Neuronal stem cell (in vitro differentiated cells): ENCODE data around the gene EXOC3.

Experiments
- DNase-seq: peaks from one replicate; pipeline ENCODE4 v3.0.0-alpha.2; 2013; ENCODE audit warnings: low spot score
- H2AFZ ChIP-seq: one replicate; pipeline ENCODE4 v1.6.1; 2013; ENCODE audit warnings: mild to moderate bottlenecking, low read length, inconsistent platforms
- H2AK5ac ChIP-seq: 2 replicates; pipeline ENCODE4 v1.6.1; 2013; ENCODE audit warnings: low read depth, mild to moderate bottlenecking, inconsistent platforms, low read length, moderate library complexity, mixed read lengths
- H2BK120ac ChIP-seq: 2 replicates; pipeline ENCODE4 v1.6.1; 2013; ENCODE audit warnings: low read depth, mild to moderate bottlenecking, inconsistent platforms, low read length, moderate library complexity, mixed read lengths
- H2BK12ac ChIP-seq: one replicate; pipeline ENCODE4 v1.6.1; 2013; ENCODE audit warnings: low read length, inconsistent platforms
- H2BK15ac ChIP-seq: 2 replicates; pipeline ENCODE4 v1.6.1; 2013; ENCODE audit warnings: mild to moderate bottlenecking, low read length, inconsistent platforms, mixed read lengths
- H2BK5ac ChIP-seq: one replicate; pipeline ENCODE4 v1.6.1; 2013; ENCODE audit warnings: inconsistent platforms, mild to moderate bottlenecking, low read length, moderate library complexity
- H3K14ac ChIP-seq: one replicate; pipeline ENCODE4 v1.6.1; 2013; ENCODE audit warnings: low read length, inconsistent platforms
- H3K18ac ChIP-seq: 2 replicates; pipeline ENCODE4 v1.6.1; 2013; ENCODE audit warnings: low read length, inconsistent platforms
- H3K23ac ChIP-seq: 2 replicates; pipeline ENCODE4 v1.6.1; 2013; ENCODE audit warnings: low read depth, mild to moderate bottlenecking, mixed read lengths, low read length, inconsistent platforms; ENCODE audit not compliant: poor library complexity
- H3K27ac ChIP-seq: replicated peaks from 3 replicates; pipeline ENCODE4 v1.5.1; 2013; ENCODE audit warnings: low read length, inconsistent platforms
- H3K27me3 ChIP-seq, 3 experiments: 2 replicates each; pipeline ENCODE4 v1.6.1; 2013; ENCODE audit warnings: low read length in 3 of 3, mild to moderate bottlenecking in 2 of 3, inconsistent platforms in 1 of 3, low read depth in 1 of 3, mixed read lengths in 1 of 3, moderate library complexity in 1 of 3; ENCODE audit not compliant: control insufficient read depth in 3 of 3, insufficient read depth in 3 of 3
- H3K36me3 ChIP-seq, 2 donors: replicated peaks in 1 of 2; 2 replicates each; pipeline ENCODE4 v1.6.1; 2013; ENCODE audit warnings: low read length in 2 of 2; ENCODE audit not compliant: control insufficient read depth in 2 of 2, insufficient read depth in 2 of 2
- H3K4ac ChIP-seq: 2 replicates; pipeline ENCODE4 v1.6.1; 2013; ENCODE audit warnings: inconsistent platforms, mild to moderate bottlenecking, low read length, moderate library complexity
- H3K4me1 ChIP-seq, 2 donors: 1 replicate in 1 of 2; 2 replicates in 1 of 2; pipeline ENCODE4 v1.6.1; 2013; ENCODE audit warnings: low read length in 2 of 2, low read depth in 1 of 2; ENCODE audit not compliant: control insufficient read depth in 2 of 2, insufficient read depth in 1 of 2
- H3K4me2 ChIP-seq: one replicate; pipeline ENCODE4 v1.6.1; 2013; ENCODE audit warnings: mild to moderate bottlenecking, low read length, inconsistent platforms; ENCODE audit not compliant: insufficient read depth, poor library complexity, severe bottlenecking
- H3K4me3 ChIP-seq, 2 donors: 2 replicates each; pipeline ENCODE4 v1.5.1; 2013; ENCODE audit warnings: low read length in 2 of 2, mild to moderate bottlenecking in 2 of 2, inconsistent platforms in 1 of 2, moderate library complexity in 1 of 2
- H3K79me1 ChIP-seq: one replicate; pipeline ENCODE4 v1.6.1; 2013; ENCODE audit warnings: low read depth, mild to moderate bottlenecking, inconsistent platforms, low read length, moderate library complexity
- H3K9ac ChIP-seq: one replicate; pipeline ENCODE4 v1.6.1; 2013; ENCODE audit warnings: mild to moderate bottlenecking, low read depth, low read length, inconsistent platforms; ENCODE audit not compliant: poor library complexity
- H3K9me3 ChIP-seq, 2 donors: replicated peaks in 1 of 2; 2 replicates each; pipeline versions ENCODE3 to v1.6.1; 2013; ENCODE audit warnings: low read length in 2 of 2, mild to moderate bottlenecking in 2 of 2, inconsistent platforms in 1 of 2, low read depth in 1 of 2, mixed read lengths in 1 of 2, moderate library complexity in 1 of 2; ENCODE audit not compliant: control insufficient read depth in 2 of 2, insufficient read depth in 1 of 2
- H4K8ac ChIP-seq: one replicate; pipeline ENCODE4 v1.6.1; 2013; ENCODE audit warnings: low read depth, mild to moderate bottlenecking, inconsistent platforms, low read length, moderate library complexity
- H4K91ac ChIP-seq: one replicate; pipeline ENCODE4 v1.6.1; 2013; ENCODE audit warnings: low read length, low read depth, mild to moderate bottlenecking, inconsistent platforms; ENCODE audit not compliant: poor library complexity
- WGBS, 2 donors: extraction: QIAGEN DNeasy Blood & Tissue Kit; methylation state at CpG; one replicate each; pipeline ENCODE4 v1.1.7; 2013; ENCODE audit warnings: missing lambda C conversion rate in 2 of 2, mixed read lengths in 1 of 2; ENCODE audit not compliant: insufficient read length in 2 of 2, insufficient replicate concordance in 1 of 2; ENCODE audit errors: extremely low coverage in 2 of 2; 5-methylcytosine and 5-hydroxymethylcytosine counted together

Gene EXOC3

GRCh38 chr5:492314-492893 lies 49.4 kb downstream of the EXOC3 start:
- Histone ChIP-seq H3K79me1 (peaks cover 2% of the 10 kb centered on the region), H2BK5ac (peak overlapping the region; percentile 53), H3K4me1 (peaks cover 0 to 2% of the 10 kb centered on the region in 2 donors), H4K8ac (no peak overlapping the region), H3K27me3 (peaks cover 32 to 58% (median 57%) of the 10 kb centered on the region in 3 experiments), H3K27ac (no peak overlapping the region), H2AFZ (no peak overlapping the region), H2AK5ac (peak overlapping the region; percentile 90), H4K91ac (no peak overlapping the region), H2BK15ac (no peak overlapping the region), H2BK120ac (no peak overlapping the region), H3K36me3 (no peaks in the 10 kb centered on the region), H3K4me2 (no peak overlapping the region), H2BK12ac (no peak overlapping the region), H3K9me3 (no peaks in the 10 kb centered on the region), H3K9ac (no peak overlapping the region), H3K14ac (peak overlapping the region; percentile 38), H3K18ac (peak overlapping the region; percentile 80), H3K4me3 (no peak overlapping the region), H3K4ac (peak overlapping the region; percentile 37), H3K23ac (peak overlapping the region; percentile 12)
- WGBS, 2 donors = no CpG with 5 or more reads among the region's 18 CpGs
- no peak for DNase-seq

GRCh38 chr5:493119-493701 lies 50.2 kb downstream of the EXOC3 start:
- Histone ChIP-seq H3K4ac (no peak overlapping the region), H3K36me3 (no peaks in the 10 kb centered on the region), H4K91ac (no peak overlapping the region), H4K8ac (no peak overlapping the region), H2BK5ac (peak overlapping the region; percentile 53), H3K14ac (peak overlapping the region; percentile 17), H3K79me1 (peaks cover 2% of the 10 kb centered on the region), H3K4me3 (no peak overlapping the region), H3K27ac (no peak overlapping the region), H3K18ac (peak overlapping the region; percentile 59), H2BK120ac (no peak overlapping the region), H2BK15ac (no peak overlapping the region), H3K9ac (no peak overlapping the region), H3K23ac (peak overlapping the region; percentile 55), H3K4me1 (peaks cover 0 to 2% of the 10 kb centered on the region in 2 donors), H3K27me3 (peaks cover 32 to 62% (median 62%) of the 10 kb centered on the region in 3 experiments), H3K9me3 (no peaks in the 10 kb centered on the region), H2BK12ac (peak overlapping the region; percentile 30), H2AFZ (no peak overlapping the region), H2AK5ac (peak overlapping the region; percentile 90), H3K4me2 (no peak overlapping the region)
- no CpG with 5 or more reads among the region's 26 CpGs for WGBS, 2 donors
- no peak for DNase-seq

- Histone ChIP-seq H3K36me3 (no peaks in the 10 kb centered on the region), H3K27ac (no peak overlapping the region), H4K91ac (no peak overlapping the region), H3K4me2 (no peak overlapping the region), H2AFZ (no peak overlapping the region), H3K4me3 (no peak overlapping the region), H2BK12ac (no peak overlapping the region), H3K9me3 (no peaks in the 10 kb centered on the region), H3K27me3 (peaks cover 32 to 65% (median 63%) of the 10 kb centered on the region in 3 experiments), H3K14ac (peak overlapping the region; percentile 56), H3K9ac (no peak overlapping the region), H3K79me1 (peaks cover 2% of the 10 kb centered on the region), H3K18ac (peak overlapping the region; percentile 76), H3K4me1 (peaks cover 0 to 2% of the 10 kb centered on the region in 2 donors), H2BK15ac (no peak overlapping the region), H2BK120ac (no peak overlapping the region), H2BK5ac (no peak overlapping the region), H3K4ac (peak overlapping the region; percentile 37), H2AK5ac (peak overlapping the region; percentile 75), H4K8ac (no peak overlapping the region), H3K23ac (peak overlapping the region; percentile 55)
- DNase-seq = no peak
- WGBS, 2 donors = no CpG with 5 or more reads among the region's 13 CpGs
Observed at GRCh38 chr5:493758-494157, 50.8 kb downstream of the EXOC3 start.

GRCh38 chr5:494667-495255 lies 51.8 kb downstream of the EXOC3 start:
- no peak overlapping the region for H3K14ac ChIP-seq
- H3K36me3 ChIP-seq = no peaks in the 10 kb centered on the region
- H3K9ac ChIP-seq = no peak overlapping the region
- DNase-seq = no peak
- H4K91ac ChIP-seq = no peak overlapping the region
- H3K18ac ChIP-seq = peak overlapping the region; percentile 27
- H3K79me1 ChIP-seq = peaks cover 2% of the 10 kb centered on the region
- no peak overlapping the region for H2BK15ac ChIP-seq
- no peak overlapping the region for H2AFZ ChIP-seq
- H3K23ac ChIP-seq = peak overlapping the region; percentile 55
- H3K4me3 ChIP-seq = no peak overlapping the region
- H3K4ac ChIP-seq = no peak overlapping the region
- H4K8ac ChIP-seq = no peak overlapping the region
- peak overlapping the region; percentile 52 for H2AK5ac ChIP-seq
- no peak overlapping the region for H2BK5ac ChIP-seq
- H3K9me3 ChIP-seq = no peaks in the 10 kb centered on the region
- no peak overlapping the region for H2BK120ac ChIP-seq
- H2BK12ac ChIP-seq = peak overlapping the region; percentile 41
- no peak overlapping the region for H3K27ac ChIP-seq
- peaks cover 32 to 70% (median 65%) of the 10 kb centered on the region in 3 experiments for H3K27me3 ChIP-seq
- WGBS, 2 donors = no CpG with 5 or more reads among the region's 38 CpGs
- H3K4me2 ChIP-seq = no peak overlapping the region
- peaks cover 0 to 2% of the 10 kb centered on the region in 2 donors for H3K4me1 ChIP-seq
